ENCODE measurements around the gene TFF3. TPM values are rescaled to one million over a fixed set of nuclear protein-coding genes. Genes with fewer than 3 reads are reported as not detected.

Gene TFF3
- total RNA-seq, 2 donors from 2014 or later = 5.5 TPM; not detected in 1

- Mint-ChIP-seq H3K4me1 (peaks cover 6% of the 10 kb centered on the region), H3K27me3 (ENCODE audit: insufficient read depth) (no peaks in the 10 kb centered on the region), H3K4me3 (no peak overlapping the region), H3K9me3 (no peaks in the 10 kb centered on the region), H3K27ac (no peak overlapping the region), H3K36me3 (ENCODE audit: low read depth) (no peaks in the 10 kb centered on the region)
- Histone ChIP-seq H3K9me3 (ENCODE audit: control insufficient read depth, low read length) (no peaks in the 10 kb centered on the region), H3K4me1 (ENCODE audit: control insufficient read depth, insufficient read depth, low read length) (no peaks in the 10 kb centered on the region), H3K27me3 (ENCODE audit: control insufficient read depth, insufficient read depth, low read length, poor library complexity, severe bottlenecking) (no peaks in the 10 kb centered on the region), H3K9ac (ENCODE audit: extremely low read depth, low read length, poor library complexity, severe bottlenecking) (no peak overlapping the region), H3K36me3 (ENCODE audit: control insufficient read depth, insufficient read depth, low read length) (no peaks in the 10 kb centered on the region), H3K4me3 (ENCODE audit: low read length) (no peak overlapping the region), H3K27ac (ENCODE audit: low read depth, low read length) (no peak overlapping the region)
- no peak for DNase-seq
- 80 to 96% methylated on average over 1 to 3 of the region's 4 CpGs for WGBS, 2 experiments (ENCODE audit: insufficient coverage in 1 of 2, insufficient read length in 1 of 2)
- TF ChIP-seq, protein P1, sequence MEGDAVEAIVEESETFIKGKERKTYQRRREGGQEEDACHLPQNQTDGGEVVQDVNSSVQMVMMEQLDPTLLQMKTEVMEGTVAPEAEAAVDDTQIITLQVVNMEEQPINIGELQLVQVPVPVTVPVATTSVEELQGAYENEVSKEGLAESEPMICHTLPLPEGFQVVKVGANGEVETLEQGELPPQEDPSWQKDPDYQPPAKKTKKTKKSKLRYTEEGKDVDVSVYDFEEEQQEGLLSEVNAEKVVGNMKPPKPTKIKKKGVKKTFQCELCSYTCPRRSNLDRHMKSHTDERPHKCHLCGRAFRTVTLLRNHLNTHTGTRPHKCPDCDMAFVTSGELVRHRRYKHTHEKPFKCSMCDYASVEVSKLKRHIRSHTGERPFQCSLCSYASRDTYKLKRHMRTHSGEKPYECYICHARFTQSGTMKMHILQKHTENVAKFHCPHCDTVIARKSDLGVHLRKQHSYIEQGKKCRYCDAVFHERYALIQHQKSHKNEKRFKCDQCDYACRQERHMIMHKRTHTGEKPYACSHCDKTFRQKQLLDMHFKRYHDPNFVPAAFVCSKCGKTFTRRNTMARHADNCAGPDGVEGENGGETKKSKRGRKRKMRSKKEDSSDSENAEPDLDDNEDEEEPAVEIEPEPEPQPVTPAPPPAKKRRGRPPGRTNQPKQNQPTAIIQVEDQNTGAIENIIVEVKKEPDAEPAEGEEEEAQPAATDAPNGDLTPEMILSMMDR (conservative IDR thresholded peaks at IDR 0.05) = no peak
Observed at GRCh38 chr21:42277593-42277992, 37.6 kb downstream of the TFF3 start.

DNA sequence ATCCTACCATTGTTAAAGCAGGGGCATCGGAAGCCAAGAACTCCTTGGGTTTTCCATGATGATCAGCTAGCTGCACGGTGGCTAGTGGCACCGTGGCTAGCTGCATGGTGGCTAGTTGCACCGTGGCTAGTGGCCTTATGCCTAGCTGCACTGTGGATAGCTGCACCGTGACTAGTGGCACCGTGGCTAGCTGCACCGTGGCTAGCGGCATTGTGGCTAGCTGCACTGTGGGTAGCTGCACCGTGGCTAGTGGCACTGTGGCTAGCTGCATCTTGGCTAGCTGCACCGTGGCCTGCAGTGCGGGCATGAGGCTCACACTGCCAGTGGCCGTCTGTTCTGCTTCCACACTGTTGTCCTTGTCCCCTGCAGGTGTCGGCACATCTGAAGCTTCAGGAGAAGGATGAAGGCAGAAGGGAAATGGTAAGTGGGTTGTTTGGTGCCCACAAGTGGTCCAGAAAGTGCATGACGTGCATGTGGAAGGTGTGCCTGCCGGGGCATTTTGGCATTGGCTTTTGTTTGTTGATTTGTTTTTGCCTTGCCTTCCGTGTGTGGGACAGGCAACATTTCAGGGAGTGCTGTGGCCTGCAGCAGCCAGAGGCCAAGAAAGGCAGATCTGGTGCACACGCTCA is 38.6 kb downstream of the TFF3 start:
- no peak overlapping the region for H3K27ac Mint-ChIP-seq
- H3K4me3 ChIP-seq (ENCODE audit: low read length) = no peak overlapping the region
- no peaks in the 10 kb centered on the region for H3K27me3 ChIP-seq (ENCODE audit: control insufficient read depth, insufficient read depth, low read length, poor library complexity, severe bottlenecking)
- H3K4me3 Mint-ChIP-seq = no peak overlapping the region
- 94 to 99% methylated on average over 9 to 17 of the region's 17 CpGs for WGBS, 2 experiments (ENCODE audit: insufficient coverage in 1 of 2, insufficient read length in 1 of 2)
- H3K4me1 Mint-ChIP-seq = peaks cover 6% of the 10 kb centered on the region
- no peak for DNase-seq
- H3K27me3 Mint-ChIP-seq (ENCODE audit: insufficient read depth) = no peaks in the 10 kb centered on the region
- no peaks in the 10 kb centered on the region for H3K36me3 Mint-ChIP-seq (ENCODE audit: low read depth)
- H3K9me3 Mint-ChIP-seq = no peaks in the 10 kb centered on the region
- H3K9me3 ChIP-seq (ENCODE audit: control insufficient read depth, low read length) = no peaks in the 10 kb centered on the region
- no peaks in the 10 kb centered on the region for H3K4me1 ChIP-seq (ENCODE audit: control insufficient read depth, insufficient read depth, low read length)
- no peak overlapping the region for H3K9ac ChIP-seq (ENCODE audit: extremely low read depth, low read length, poor library complexity, severe bottlenecking)
- TF ChIP-seq, protein P1 (conservative IDR thresholded peaks at IDR 0.05) = peak; percentile 45
- H3K36me3 ChIP-seq (ENCODE audit: control insufficient read depth, insufficient read depth, low read length) = no peaks in the 10 kb centered on the region
- H3K27ac ChIP-seq (ENCODE audit: low read depth, low read length) = no peak overlapping the region

- Histone ChIP-seq H3K27ac (ENCODE audit: low read depth, low read length) (no peak overlapping the region), H3K36me3 (ENCODE audit: control insufficient read depth, insufficient read depth, low read length) (no peaks in the 10 kb centered on the region), H3K27me3 (ENCODE audit: control insufficient read depth, insufficient read depth, low read length, poor library complexity, severe bottlenecking) (no peaks in the 10 kb centered on the region), H3K4me3 (ENCODE audit: low read length) (no peak overlapping the region), H3K9ac (ENCODE audit: extremely low read depth, low read length, poor library complexity, severe bottlenecking) (no peak overlapping the region), H3K4me1 (ENCODE audit: control insufficient read depth, insufficient read depth, low read length) (no peaks in the 10 kb centered on the region), H3K9me3 (ENCODE audit: control insufficient read depth, low read length) (no peaks in the 10 kb centered on the region)
- Mint-ChIP-seq H3K9me3 (no peaks in the 10 kb centered on the region), H3K4me3 (no peak overlapping the region), H3K4me1 (peaks cover 6% of the 10 kb centered on the region), H3K36me3 (ENCODE audit: low read depth) (peaks cover 2% of the 10 kb centered on the region), H3K27ac (no peak overlapping the region), H3K27me3 (ENCODE audit: insufficient read depth) (no peaks in the 10 kb centered on the region)
- 92 to 93% methylated on average over 11 to 13 of the region's 13 CpGs for WGBS, 2 experiments (ENCODE audit: insufficient coverage in 1 of 2, insufficient read length in 1 of 2)
- TF ChIP-seq, protein P1 (conservative IDR thresholded peaks at IDR 0.05) = no peak
- no peak for DNase-seq
Observed at GRCh38 chr21:42276076-42276475, 39.1 kb downstream of the TFF3 start.
